ENCODE results near the gene CACNA1I.

The CACNA1I gene

DNA sequence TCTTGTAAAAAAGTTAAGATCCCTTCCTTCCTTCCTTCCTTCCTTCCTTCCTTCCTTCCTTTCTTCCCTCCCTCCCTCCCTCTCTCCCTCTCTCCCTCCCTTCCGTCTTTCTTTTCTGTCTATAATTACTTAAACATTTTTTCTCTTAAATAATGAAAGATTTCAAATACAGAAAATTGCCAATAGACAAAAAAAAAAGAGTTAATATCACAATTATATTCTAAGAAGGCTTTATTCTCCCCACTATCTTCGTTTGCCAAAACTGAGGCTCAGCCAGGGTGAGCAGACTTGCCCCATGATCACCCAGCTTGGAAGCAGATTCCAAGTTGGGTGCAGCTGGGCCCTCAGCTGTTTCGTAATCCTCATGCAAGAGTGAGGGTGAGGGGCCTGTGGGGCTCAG, 327 bp upstream of the CACNA1I start:
- Histone ChIP-seq H3K27ac (ENCODE audit: poor library complexity, severe bottlenecking) (no peak overlapping the region), H3K9me3 (ENCODE audit: severe bottlenecking) (no peaks in the 10 kb centered on the region), H3K27me3 (ENCODE audit: insufficient read depth, poor library complexity, severe bottlenecking) (no peaks in the 10 kb centered on the region), H3K4me1 (ENCODE audit: insufficient read depth, poor library complexity, severe bottlenecking) (peaks cover 13% of the 10 kb centered on the region), H3K4me3 (ENCODE audit: severe bottlenecking) (no peak overlapping the region), H3K36me3 (ENCODE audit: low read depth) (no peaks in the 10 kb centered on the region)
- TF ChIP-seq CTCF (IDR thresholded peaks at IDR 0.05; ENCODE audit: poor library complexity, severe bottlenecking): no peak
- ATAC-seq (ENCODE audit: low read depth) (no peak), DNase-seq (ENCODE audit: low spot score) (no peak)

DNA sequence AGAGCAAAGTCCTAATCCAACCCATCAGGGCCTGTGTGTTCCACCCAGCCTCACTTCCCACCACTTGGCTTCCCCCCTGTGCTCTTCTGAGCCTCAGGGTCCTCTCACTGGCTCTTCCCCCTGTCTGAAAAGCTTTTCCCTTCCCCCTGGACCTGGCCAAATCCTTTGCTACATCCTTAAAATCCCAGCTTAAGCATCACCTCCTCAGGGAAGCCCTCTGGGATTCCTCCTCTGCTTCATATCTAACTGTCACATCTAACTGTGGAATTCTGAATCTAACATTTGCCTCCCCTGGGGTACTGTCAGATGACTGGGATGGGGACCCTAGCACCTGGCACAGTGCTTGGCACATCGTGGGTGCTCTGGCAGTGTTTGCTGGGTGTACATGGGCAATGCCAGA, 985 bp downstream of the CACNA1I start:
- H3K27me3 ChIP-seq (ENCODE audit: insufficient read depth, poor library complexity, severe bottlenecking): no peaks in the 10 kb centered on the region
- H3K4me1 ChIP-seq (ENCODE audit: insufficient read depth, poor library complexity, severe bottlenecking): peaks cover 13% of the 10 kb centered on the region
- ATAC-seq (ENCODE audit: low read depth): no peak
- H3K36me3 ChIP-seq (ENCODE audit: low read depth): no peaks in the 10 kb centered on the region
- TF ChIP-seq CTCF (IDR thresholded peaks at IDR 0.05; ENCODE audit: poor library complexity, severe bottlenecking): no peak
- no peak for DNase-seq (ENCODE audit: low spot score)
- no peak overlapping the region for H3K4me3 ChIP-seq (ENCODE audit: severe bottlenecking)
- H3K9me3 ChIP-seq (ENCODE audit: severe bottlenecking): no peaks in the 10 kb centered on the region
- H3K27ac ChIP-seq (ENCODE audit: poor library complexity, severe bottlenecking): no peak overlapping the region

- H3K27me3 ChIP-seq (ENCODE audit: insufficient read depth, poor library complexity, severe bottlenecking): no peaks in the 10 kb centered on the region
- DNase-seq (ENCODE audit: low spot score): peak; percentile 93
- peak; percentile 92 for ATAC-seq (ENCODE audit: low read depth)
- no peaks in the 10 kb centered on the region for H3K36me3 ChIP-seq (ENCODE audit: low read depth)
- no peak overlapping the region for H3K27ac ChIP-seq (ENCODE audit: poor library complexity, severe bottlenecking)
- no peak overlapping the region for H3K4me3 ChIP-seq (ENCODE audit: severe bottlenecking)
- no peak for TF ChIP-seq CTCF (IDR thresholded peaks at IDR 0.05; ENCODE audit: poor library complexity, severe bottlenecking)
- peaks cover 9% of the 10 kb centered on the region for H3K4me1 ChIP-seq (ENCODE audit: insufficient read depth, poor library complexity, severe bottlenecking)
- no peaks in the 10 kb centered on the region for H3K9me3 ChIP-seq (ENCODE audit: severe bottlenecking)
Measured at GRCh38 chr22:39574779-39575551, 4.4 kb downstream of the CACNA1I start.

GRCh38 chr22:39575552-39575825, 4.9 kb downstream of the CACNA1I start:
- Histone ChIP-seq H3K36me3 (ENCODE audit: low read depth) (no peaks in the 10 kb centered on the region), H3K4me1 (ENCODE audit: insufficient read depth, poor library complexity, severe bottlenecking) (peaks cover 9% of the 10 kb centered on the region), H3K27me3 (ENCODE audit: insufficient read depth, poor library complexity, severe bottlenecking) (no peaks in the 10 kb centered on the region), H3K4me3 (ENCODE audit: severe bottlenecking) (no peak overlapping the region), H3K27ac (ENCODE audit: poor library complexity, severe bottlenecking) (no peak overlapping the region), H3K9me3 (ENCODE audit: severe bottlenecking) (no peaks in the 10 kb centered on the region)
- no peak for DNase-seq (ENCODE audit: low spot score)
- no peak for TF ChIP-seq CTCF (IDR thresholded peaks at IDR 0.05; ENCODE audit: poor library complexity, severe bottlenecking)
- no peak for ATAC-seq (ENCODE audit: low read depth)

DNA sequence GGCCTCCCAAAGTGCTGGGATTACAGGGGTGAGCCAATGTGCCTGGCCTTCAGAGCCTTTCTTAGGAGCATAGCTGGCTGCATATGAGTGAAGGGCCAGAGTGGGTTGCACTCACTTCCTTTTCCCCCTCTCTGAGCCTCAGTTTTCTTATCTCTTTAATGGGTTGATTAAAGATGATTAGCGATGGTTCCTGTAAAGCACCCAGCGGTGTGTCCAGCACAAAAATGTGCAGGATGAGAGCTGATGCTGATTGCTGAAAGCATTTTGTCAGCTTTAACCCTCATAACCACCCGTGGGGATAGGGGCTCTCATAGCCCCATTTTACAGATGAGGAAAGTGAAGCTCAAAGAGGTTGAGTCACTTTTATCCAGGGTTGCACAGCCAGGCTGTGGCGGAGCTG, 5.5 kb downstream of the CACNA1I start:
- no peak overlapping the region for H3K27ac ChIP-seq (ENCODE audit: poor library complexity, severe bottlenecking)
- no peaks in the 10 kb centered on the region for H3K27me3 ChIP-seq (ENCODE audit: insufficient read depth, poor library complexity, severe bottlenecking)
- ATAC-seq (ENCODE audit: low read depth) (no peak), DNase-seq (ENCODE audit: low spot score) (no peak)
- no peaks in the 10 kb centered on the region for H3K36me3 ChIP-seq (ENCODE audit: low read depth)
- no peak overlapping the region for H3K4me3 ChIP-seq (ENCODE audit: severe bottlenecking)
- H3K9me3 ChIP-seq (ENCODE audit: severe bottlenecking): no peaks in the 10 kb centered on the region
- peaks cover 9% of the 10 kb centered on the region for H3K4me1 ChIP-seq (ENCODE audit: insufficient read depth, poor library complexity, severe bottlenecking)
- no peak for TF ChIP-seq CTCF (IDR thresholded peaks at IDR 0.05; ENCODE audit: poor library complexity, severe bottlenecking)

All from RWPE2 (cell line).